ES-I3 (cell line): ENCODE measurements around the gene ZNF503.

ENCODE experiments used
- H3K36me3 ChIP-seq: 2 replicates; pipeline ENCODE4 v1.6.1; 2013; ENCODE audit warnings: mild to moderate bottlenecking, low read length, control low read depth, moderate library complexity; ENCODE audit not compliant: insufficient read depth
- H3K4me1 ChIP-seq: 2 replicates; pipeline ENCODE4 v1.6.1; 2013; ENCODE audit warnings: mild to moderate bottlenecking, control low read depth, low read length; ENCODE audit not compliant: insufficient read depth
- H3K9ac ChIP-seq: 2 replicates; pipeline ENCODE4 v1.6.1; 2013; ENCODE audit warnings: low read depth, mild to moderate bottlenecking, low read length, moderate library complexity
- H3K9me3 ChIP-seq: 2 replicates; pipeline ENCODE4 v1.6.1; 2013; ENCODE audit warnings: mild to moderate bottlenecking, low read length, moderate library complexity; ENCODE audit not compliant: control insufficient read depth, insufficient read depth

ZNF503 gene

GRCh38 chr10:75437693-75438092 lies 36.1 kb upstream of the ZNF503 start:
- Histone ChIP-seq H3K9me3 (0 out of 2 replicates have a peak, but pooled peaks cover 3% of the 10 kb centered on the region), H3K4me1 (peaks cover 4% of the 10 kb centered on the region; the same call in 1 of the 2 replicates), H3K9ac (no peak overlapping the region), H3K36me3 (no peaks in the 10 kb centered on the region)

- Histone ChIP-seq H3K4me1 (peaks cover 7% of the 10 kb centered on the region; the same call in 1 of the 2 replicates), H3K36me3 (no peaks in the 10 kb centered on the region), H3K9me3 (0 out of 2 replicates have a peak, but pooled peaks cover under 1% of the 10 kb centered on the region), H3K9ac (no peak overlapping the region)
Measured at GRCh38 chr10:75436896-75437295, 35.3 kb upstream of the ZNF503 start.

- H3K9ac ChIP-seq: no peak overlapping the region
- H3K36me3 ChIP-seq: no peaks in the 10 kb centered on the region
- H3K4me1 ChIP-seq: peaks cover 10% of the 10 kb centered on the region
- H3K9me3 ChIP-seq: no peaks in the 10 kb centered on the region
Measured at GRCh38 chr10:75435291-75435690, 33.7 kb upstream of the ZNF503 start.

- H3K9me3 ChIP-seq: no peaks in the 10 kb centered on the region
- peaks cover 16% of the 10 kb centered on the region for H3K4me1 ChIP-seq
- no peak overlapping the region for H3K9ac ChIP-seq
Measured at GRCh38 chr10:75434291-75434690, 32.7 kb upstream of the ZNF503 start.

GRCh38 chr10:75433216-75433615 lies 31.7 kb upstream of the ZNF503 start:
- H3K9me3 ChIP-seq: no peaks in the 10 kb centered on the region
- H3K9ac ChIP-seq: peak overlapping the region; percentile 19; the same call in 1 of the 2 replicates
- peaks cover 17% of the 10 kb centered on the region for H3K4me1 ChIP-seq
- H3K36me3 ChIP-seq: no peaks in the 10 kb centered on the region

More at GRCh38 chr10:75434291-75434690, 32.7 kb upstream of the ZNF503 start:
- no peaks in the 10 kb centered on the region for H3K36me3 ChIP-seq

- no peak overlapping the region; the same call in 1 of the 2 replicates for H3K9ac ChIP-seq
- H3K9me3 ChIP-seq: no peaks in the 10 kb centered on the region
- H3K36me3 ChIP-seq: no peaks in the 10 kb centered on the region
- peaks cover 20% of the 10 kb centered on the region for H3K4me1 ChIP-seq
Measured at GRCh38 chr10:75432763-75433162, 31.2 kb upstream of the ZNF503 start.

GRCh38 chr10:75432176-75432575 lies 30.6 kb upstream of the ZNF503 start:
- no peaks in the 10 kb centered on the region for H3K9me3 ChIP-seq
- peaks cover 20% of the 10 kb centered on the region for H3K4me1 ChIP-seq
- H3K9ac ChIP-seq: no peak overlapping the region
- H3K36me3 ChIP-seq: no peaks in the 10 kb centered on the region

GRCh38 chr10:75431180-75432111 lies 29.9 kb upstream of the ZNF503 start, which contains the start of gene LRMDA:
LRMDA (plus strand) TSS chr10:75431624.
- no peaks in the 10 kb centered on the region for H3K36me3 ChIP-seq
- no peaks in the 10 kb centered on the region for H3K9me3 ChIP-seq
- peak within 1 kb of the TSS; percentile 60; the same call in 1 of the 2 replicates for H3K9ac ChIP-seq
- peaks cover 20% of the 10 kb centered on the region for H3K4me1 ChIP-seq

GRCh38 chr10:75430000-75430763 lies 28.6 kb upstream of the ZNF503 start:
- Histone ChIP-seq H3K9ac (no peak overlapping the region; the same call in none of the 2 replicates), H3K4me1 (peaks cover 20% of the 10 kb centered on the region), H3K36me3 (no peaks in the 10 kb centered on the region), H3K9me3 (no peaks in the 10 kb centered on the region)

- H3K36me3 ChIP-seq: no peaks in the 10 kb centered on the region
- H3K9me3 ChIP-seq: no peaks in the 10 kb centered on the region
- peaks cover 20% of the 10 kb centered on the region for H3K4me1 ChIP-seq
- no peak overlapping the region for H3K9ac ChIP-seq
Measured at GRCh38 chr10:75429159-75429827, 27.7 kb upstream of the ZNF503 start.

- Histone ChIP-seq H3K4me1 (peaks cover 20% of the 10 kb centered on the region), H3K9me3 (no peaks in the 10 kb centered on the region), H3K9ac (no peak overlapping the region)
Measured at GRCh38 chr10:75428434-75429158, 27.0 kb upstream of the ZNF503 start.

GRCh38 chr10:75427951-75428350 lies 26.4 kb upstream of the ZNF503 start:
- Histone ChIP-seq H3K9me3 (no peaks in the 10 kb centered on the region), H3K4me1 (peaks cover 19% of the 10 kb centered on the region)

More at GRCh38 chr10:75428434-75429158, 27.0 kb upstream of the ZNF503 start:
- no peaks in the 10 kb centered on the region for H3K36me3 ChIP-seq

GRCh38 chr10:75426880-75427279 lies 25.3 kb upstream of the ZNF503 start:
- no peak overlapping the region for H3K9ac ChIP-seq
- H3K9me3 ChIP-seq: no peaks in the 10 kb centered on the region
- no peaks in the 10 kb centered on the region for H3K36me3 ChIP-seq
- peaks cover 13% of the 10 kb centered on the region for H3K4me1 ChIP-seq

More at GRCh38 chr10:75427951-75428350, 26.4 kb upstream of the ZNF503 start:
- no peaks in the 10 kb centered on the region for H3K36me3 ChIP-seq
- H3K9ac ChIP-seq: no peak overlapping the region
